HepG2 (cell line): ENCODE results near the gene MYOCOS. TPM values are rescaled to one million over a fixed set of nuclear protein-coding genes. Genes with fewer than 3 reads are reported as not detected.

Experiments used
- ATAC-seq: fragments of 200-7000 bp; cut with Tn5 transposase; 3 replicates; pipeline ENCODE4 v1.9.1; 2020; ENCODE audit warnings: mild to moderate bottlenecking, moderate library complexity
- BruUV-seq: library from RNA; stranded (reverse); fragments of 400-500 nt; replicated peaks from 2 replicates; lab custom pipeline; 2021; lab: Mats Ljungman, UMichigan
- CTCF ChIA-PET: fragments of 300-600 bp; formaldehyde crosslinking; extraction: SDS; loops from one replicate; lab custom pipeline; 2021; ENCODE audit warnings: low total read pairs, inconsistent platforms, low intra/inter-chr PET ratio; lab: Yijun Ruan, JAX
- POLR2A ChIA-PET: fragments of 350-600 bp; sonication (Branson Sonifier 250); formaldehyde crosslinking; loops from one replicate; lab custom pipeline; 2020; ENCODE audit warnings: antibody characterized with exemption, inconsistent platforms; lab: Yijun Ruan, JAX
- DNase-seq: peaks from one replicate; pipeline ENCODE4 v3.0.0-alpha.2; 2015; ENCODE audit warnings: low spot score
- FAIRE-seq: peaks from 3 replicates; lab custom pipeline; 2011; peaks lifted over from hg19 to GRCh38; lab: Jason Lieb, UNC
- H2AFZ ChIP-seq: one replicate; pipeline ENCODE4 v1.6.1; 2011; ENCODE audit warnings: low read length, inconsistent platforms
- H3K27ac ChIP-seq: fragments of 300-600 bp; 3 replicates; pipeline ENCODE4 v1.8.0; 2011; ENCODE audit warnings: mixed run types, mild to moderate bottlenecking, mixed read lengths, low read length, inconsistent platforms; ENCODE audit not compliant: insufficient read depth; ENCODE audit errors: extremely low read length
- H3K27me3 ChIP-seq, 2 experiments: fragments of 200-600 bp in 1 of 2; 2 replicates in 1 of 2; 3 replicates in 1 of 2; pipeline versions ENCODE4 v1.6.0 to v1.8.0; 2011; ENCODE audit warnings: low read length in 2 of 2, mild to moderate bottlenecking in 2 of 2, moderate library complexity in 2 of 2, inconsistent platforms in 1 of 2; ENCODE audit not compliant: insufficient read depth in 2 of 2, control insufficient read depth in 1 of 2
- H3K36me3 ChIP-seq, 2 experiments: fragments of 200-600 bp in 1 of 2; replicated peaks in 1 of 2; 2 replicates in 1 of 2; 3 replicates in 1 of 2; pipeline versions ENCODE4 v1.5.1 to v1.8.0; 2011; ENCODE audit warnings: low read length in 2 of 2, inconsistent platforms in 1 of 2; ENCODE audit not compliant: insufficient read depth in 2 of 2, control insufficient read depth in 1 of 2
- H3K4me1 ChIP-seq: 2 replicates; pipeline ENCODE4 v1.5.1; 2012; ENCODE audit warnings: low read length, inconsistent platforms; ENCODE audit not compliant: insufficient read depth
- H3K4me2 ChIP-seq: 2 replicates; pipeline ENCODE4 v1.6.0; 2011; ENCODE audit warnings: low read depth, low read length, inconsistent platforms
- H3K4me3 ChIP-seq, 3 experiments: fragments of 200-600 bp in 1 of 3; sonication (generic), shearing (Covaris generic) in 1 of 3; replicated peaks in 1 of 3; 2 replicates each; pipeline ENCODE4 v1.5.1; 2011 to 2016; ENCODE audit warnings: low read length in 3 of 3, inconsistent platforms in 2 of 3, low read depth in 2 of 3, mild to moderate bottlenecking in 2 of 3, control low read depth in 1 of 3, mixed read lengths in 1 of 3; ENCODE audit not compliant: insufficient read depth in 1 of 3
- H3K79me2 ChIP-seq: one replicate; pipeline ENCODE4 v1.6.1; 2011; ENCODE audit warnings: low read length, inconsistent platforms; ENCODE audit not compliant: insufficient read depth
- H3K9ac ChIP-seq: 2 replicates; pipeline ENCODE4 v1.6.0; 2011; ENCODE audit warnings: mild to moderate bottlenecking, low read depth, low read length, inconsistent platforms; ENCODE audit not compliant: insufficient read depth
- H3K9me3 ChIP-seq: 2 replicates; pipeline ENCODE4 v1.5.1; 2012; ENCODE audit warnings: mild to moderate bottlenecking, low read length
- H4K20me1 ChIP-seq: 2 replicates; pipeline ENCODE4 v1.6.0; 2011; ENCODE audit warnings: inconsistent platforms, mild to moderate bottlenecking, low read length, moderate library complexity; ENCODE audit not compliant: insufficient read depth
- BCL6 ChIP-seq: IDR thresholded peaks from 2 replicates; pipeline ENCODE4 v1.6.1; 2016; ENCODE audit warnings: missing genetic modification reagents, missing compliant biosample characterization
- CCAR2 ChIP-seq: fragments of 200-400 bp; formaldehyde crosslinking; optimal IDR thresholded peaks from 2 replicates; pipeline ENCODE3; 2018; ENCODE audit warnings: low read depth, mild to moderate bottlenecking, low read length, moderate library complexity
- E2F5 ChIP-seq: sonication (generic); formaldehyde crosslinking; conservative IDR thresholded peaks from 2 replicates; pipeline ENCODE4 v1.4.0; 2020; ENCODE audit warnings: missing genetic modification reagents
- FOXA3 ChIP-seq: IDR thresholded peaks from 2 replicates; pipeline ENCODE4 v1.6.1; 2016; ENCODE audit warnings: missing genetic modification reagents, missing compliant biosample characterization
- HDAC2 ChIP-seq: sonication (generic); formaldehyde crosslinking; IDR thresholded peaks from 2 replicates; pipeline ENCODE4 v1.4.0; 2020; ENCODE audit warnings: missing genetic modification reagents
- JUND ChIP-seq: sonication (generic); formaldehyde crosslinking; IDR thresholded peaks from 2 replicates; pipeline ENCODE4 v1.8.0; 2022; ENCODE audit warnings: mild to moderate bottlenecking, missing genetic modification reagents
- MAFF ChIP-seq: IDR thresholded peaks from 2 replicates; pipeline ENCODE4 v1.6.1; 2011; ENCODE audit warnings: low read depth, low read length, improper control_type of control experiment
- NR3C1 ChIP-seq: sonication (generic); formaldehyde crosslinking; IDR thresholded peaks from 2 replicates; pipeline ENCODE4 v1.4.0; 2020; ENCODE audit warnings: missing genetic modification reagents
- TCF12 ChIP-seq, 2 experiments: fragments of 450-650 bp in 1 of 2; sonication (generic) in 1 of 2; formaldehyde crosslinking in 1 of 2; IDR thresholded peaks; 2 replicates each; pipeline versions ENCODE4 v1.6.1 to v1.8.0; 2017 to 2022; ENCODE audit warnings: antibody characterized with exemption in 1 of 2, mild to moderate bottlenecking in 1 of 2, missing genetic modification reagents in 1 of 2, moderate library complexity in 1 of 2
- TRIM24 ChIP-seq: sonication (generic); formaldehyde crosslinking; IDR thresholded peaks from 2 replicates; pipeline ENCODE4 v1.8.0; 2022; ENCODE audit warnings: mild to moderate bottlenecking, missing genetic modification reagents
- ZFP36L2 ChIP-seq: sonication (generic); formaldehyde crosslinking; IDR thresholded peaks from 2 replicates; pipeline ENCODE4 v1.4.0; 2020; ENCODE audit warnings: missing genetic modification reagents
- ZFP90 ChIP-seq: sonication (generic); formaldehyde crosslinking; IDR thresholded peaks from 2 replicates; pipeline ENCODE4 v1.8.0; 2022; ENCODE audit warnings: missing genetic modification reagents, mild to moderate bottlenecking, inconsistent platforms, borderline replicate concordance
- ZNF331 ChIP-seq: sonication (generic); formaldehyde crosslinking; IDR thresholded peaks from 2 replicates; pipeline ENCODE4 v1.4.0; 2020; ENCODE audit warnings: missing genetic modification reagents
- ZNF609 ChIP-seq: sonication (generic); formaldehyde crosslinking; IDR thresholded peaks from 2 replicates; pipeline ENCODE4 v1.4.0; 2020; ENCODE audit warnings: mild to moderate bottlenecking, missing genetic modification reagents, borderline replicate concordance
- in situ Hi-C: cut with HindIII; loops from 2 replicates; pipeline ENCODE4 v1.10.0; 2017; ENCODE audit warnings: low pct_unique_long_range_greater_than_20kb; ENCODE audit not compliant: extremely low pct_ligation_motif_present
- intact Hi-C: fragments of 100-400 bp; cut with micrococcal nuclease; formaldehyde crosslinking; loops from one replicate; pipeline ENCODE4 v1.10.0; 2022; ENCODE audit not compliant: unreplicated experiment
- polyA plus RNA-seq, 8 experiments: library from polyadenylated mRNA; depleted of rRNA in 3 of 8; stranded (reverse) in 7 of 8; unstranded in 1 of 8; fragments of >200 nt; fragmentation: Illumina TruSeq in 4 of 8; extraction: Trizol in 4 of 8; gene quantifications; 2 replicates each; pipeline versions ENCODE4 v1.2.1 to v1.2.3, GENCODE V29; 2011 to 2016; ENCODE audit warnings: low read depth in 4 of 8, missing spikeins in 1 of 8, mixed read lengths in 1 of 8; ENCODE audit not compliant: insufficient read depth in 1 of 8
- total RNA-seq, 5 experiments: library from RNA; depleted of rRNA; stranded (reverse); fragments of >200 nt; fragmentation: Illumina TruSeq; extraction: Trizol; gene quantifications; 2 replicates each; pipeline ENCODE4 v1.2.3, GENCODE V29; 2016; ENCODE audit warnings: low read depth in 1 of 5

Gene MYOCOS
- total and polyA plus RNA-seq, 2 of the 13 experiments (the other 11 are each of a cell fraction or from before 2014, with no cell fraction given), result not detected

- POLR2A ChIA-PET, result no interaction called here
- no peaks in the 10 kb centered on the region for H4K20me1 ChIP-seq
- no peak overlapping the region for H3K4me3 ChIP-seq
- no peak overlapping the region for H2AFZ ChIP-seq
- ATAC-seq (no peak), FAIRE-seq (no peak), DNase-seq (no peak)
- H3K9ac ChIP-seq, result no peak overlapping the region
- intact Hi-C loops (no loop called here), in situ Hi-C loops (no loop called here)
- CTCF ChIA-PET, result no interaction called here
- H3K27ac ChIP-seq, result no peak overlapping the region
- no TSS peak for BruUV-seq
- no peaks in the 10 kb centered on the region for H3K4me1 ChIP-seq
- no peaks in the 10 kb centered on the region for H3K79me2 ChIP-seq
- no peak overlapping the region for H3K4me2 ChIP-seq
- peaks cover 21 to 80% of the 10 kb centered on the region in 2 experiments; a peak in 4 of 5 replicates for H3K36me3 ChIP-seq
- TF ChIP-seq BCL6 (CRISPR knock-in tag), result no peak
- TF ChIP-seq JUND (CRISPR knock-in tag), result no peak
- no peak for TF ChIP-seq MAFF
- no peak for TF ChIP-seq HDAC2 (CRISPR knock-in tag)
- TF ChIP-seq ZNF609 (CRISPR knock-in tag), result no peak
- TF ChIP-seq FOXA3 (CRISPR knock-in tag), result no peak
- no peak for TF ChIP-seq E2F5 (CRISPR knock-in tag)
- no peak for TF ChIP-seq TRIM24 (CRISPR knock-in tag)
- no peak for TF ChIP-seq CCAR2
- TF ChIP-seq NR3C1, result no peak
- TF ChIP-seq ZNF331 (CRISPR knock-in tag), result no peak
- no peak for TF ChIP-seq ZFP36L2 (CRISPR knock-in tag)
- TF ChIP-seq ZFP90 (CRISPR knock-in tag), result no peak
- TF ChIP-seq TCF12 (IDR thresholded peaks at IDR 0.05), result no peak
- no peak for TF ChIP-seq TCF12 (CRISPR knock-in tag; IDR thresholded peaks at IDR 0.05)
- H3K9me3 ChIP-seq, result no peaks in the 10 kb centered on the region
- no peaks in the 10 kb centered on the region for H3K27me3 ChIP-seq
Measured at GRCh38 chr1:171581766-171582165, 40.3 kb upstream of the MYOCOS start.
